CD14-positive monocyte (primary cell): Measurements from ENCODE around the gene ROBO2. TPM values are rescaled to one million over a fixed set of nuclear protein-coding genes. Genes with fewer than 3 reads are reported as not detected.

Experiments used
- DNase-seq, 3 donors: peaks; one replicate each; pipeline ENCODE4 v3.0.0-alpha.2; 2011 to 2022
- H2AFZ ChIP-seq: 2 replicates; pipeline ENCODE4 v1.6.0; 2012; ENCODE audit warnings: mild to moderate bottlenecking, low read depth, low read length, inconsistent platforms; ENCODE audit not compliant: insufficient read depth, poor library complexity, severe bottlenecking
- H3K27ac ChIP-seq, 2 donors: 1 replicate in 1 of 2; 2 replicates in 1 of 2; pipeline ENCODE4 v1.5.1; 2012 to 2013; ENCODE audit warnings: low read length in 2 of 2, control low read depth in 1 of 2, inconsistent platforms in 1 of 2, low read depth in 1 of 2, mild to moderate bottlenecking in 1 of 2
- H3K27me3 ChIP-seq, 2 donors: one replicate each; pipeline versions ENCODE4 v1.6.0 to v1.6.1; 2011 to 2013; ENCODE audit warnings: low read length in 2 of 2; ENCODE audit not compliant: control insufficient read depth in 2 of 2, insufficient read depth in 2 of 2
- H3K36me3 ChIP-seq, 2 donors: replicated peaks in 1 of 2; 1 replicate in 1 of 2; 2 replicates in 1 of 2; pipeline versions ENCODE4 v1.5.1 to v1.6.1; 2012 to 2013; ENCODE audit warnings: low read length in 2 of 2, control low read depth in 1 of 2, inconsistent platforms in 1 of 2, mild to moderate bottlenecking in 1 of 2; ENCODE audit not compliant: insufficient read depth in 2 of 2, control insufficient read depth in 1 of 2
- H3K4me1 ChIP-seq, 2 donors: 1 replicate in 1 of 2; 2 replicates in 1 of 2; pipeline versions ENCODE4 v1.5.1 to v1.6.1; 2012 to 2013; ENCODE audit warnings: low read length in 2 of 2, control low read depth in 1 of 2, inconsistent platforms in 1 of 2, mild to moderate bottlenecking in 1 of 2, moderate library complexity in 1 of 2; ENCODE audit not compliant: insufficient read depth in 2 of 2, control insufficient read depth in 1 of 2
- H3K4me2 ChIP-seq: replicated peaks from 2 replicates; pipeline ENCODE3; 2012; ENCODE audit warnings: low read length, moderate library complexity, mild to moderate bottlenecking; ENCODE audit not compliant: poor library complexity, severe bottlenecking; ENCODE audit errors: extremely low read depth
- H3K4me3 ChIP-seq, 3 experiments: fragments of 200-600 bp in 1 of 3; sonication (generic) in 1 of 3; replicated peaks in 1 of 3; 1 replicate in 2 of 3; 2 replicates in 1 of 3; pipeline ENCODE4 v1.5.1; 2011 to 2013; ENCODE audit warnings: low read length in 3 of 3, mild to moderate bottlenecking in 3 of 3, control low read depth in 2 of 3, low read depth in 2 of 3, inconsistent platforms in 1 of 3, moderate library complexity in 1 of 3
- H3K79me2 ChIP-seq: 2 replicates; pipeline ENCODE4 v1.6.0; 2012; ENCODE audit warnings: mild to moderate bottlenecking, control low read depth, inconsistent platforms, low read length, moderate library complexity; ENCODE audit not compliant: insufficient read depth
- H3K9ac ChIP-seq: 2 replicates; pipeline ENCODE4 v1.6.0; 2017; ENCODE audit warnings: low read length, mild to moderate bottlenecking; ENCODE audit not compliant: insufficient read depth, poor library complexity, severe bottlenecking
- H3K9me3 ChIP-seq, 2 donors: replicated peaks in 1 of 2; 1 replicate in 1 of 2; 2 replicates in 1 of 2; pipeline versions ENCODE4 v1.5.1 to v1.6.1; 2012 to 2013; ENCODE audit warnings: low read length in 2 of 2, control low read depth in 1 of 2; ENCODE audit not compliant: control insufficient read depth in 1 of 2, insufficient read depth in 1 of 2
- H4K20me1 ChIP-seq: 2 replicates; pipeline ENCODE4 v1.6.0; 2012; ENCODE audit warnings: mild to moderate bottlenecking, low read length, control low read depth, moderate library complexity; ENCODE audit not compliant: insufficient read depth
- H3K27ac Mint-ChIP-seq, 7 donors: one replicate each; pipeline ENCODE4 v1.8.0; 2020; ENCODE audit warnings: mild to moderate bottlenecking in 7 of 7, mixed read lengths in 7 of 7, moderate library complexity in 6 of 7, inconsistent platforms in 2 of 7
- H3K27me3 Mint-ChIP-seq, 3 donors: one replicate each; pipeline ENCODE4 v1.8.0; 2021 to 2022; ENCODE audit warnings: low read depth in 3 of 3, mild to moderate bottlenecking in 3 of 3, mixed read lengths in 3 of 3, moderate library complexity in 3 of 3, inconsistent platforms in 1 of 3
- H3K36me3 Mint-ChIP-seq, 2 donors: one replicate each; pipeline ENCODE4 v1.8.0; 2020; ENCODE audit warnings: mixed read lengths in 2 of 2, inconsistent platforms in 1 of 2, mild to moderate bottlenecking in 1 of 2
- H3K4me1 Mint-ChIP-seq: one replicate; pipeline ENCODE4 v1.8.0; 2020; ENCODE audit warnings: mild to moderate bottlenecking, mixed read lengths
- H3K4me3 Mint-ChIP-seq, 2 donors: one replicate each; pipeline ENCODE4 v1.8.0; 2020; ENCODE audit warnings: mild to moderate bottlenecking in 2 of 2, mixed read lengths in 2 of 2, moderate library complexity in 1 of 2
- H3K9me3 Mint-ChIP-seq, 7 donors: one replicate each; pipeline ENCODE4 v1.8.0; 2020 to 2022; ENCODE audit warnings: mixed read lengths in 7 of 7, mild to moderate bottlenecking in 6 of 7, moderate library complexity in 6 of 7, inconsistent platforms in 2 of 7
- CTCF ChIP-seq: fragments of 200-600 bp; IDR thresholded peaks from one replicate; pipeline ENCODE4 v1.8.0; 2022; ENCODE audit warnings: antibody characterized with exemption, mild to moderate bottlenecking
- WGBS: methylation state at CpG from one replicate; pipeline ENCODE4 v1.1.5; 2013; ENCODE audit warnings: missing lambda C conversion rate; ENCODE audit not compliant: insufficient coverage; 5-methylcytosine and 5-hydroxymethylcytosine counted together
- intact Hi-C, 2 donors: fragments of 100-400 bp; cut with micrococcal nuclease; formaldehyde crosslinking; loops; one replicate each; pipeline versions ENCODE4 v1.15.0 to v1.15.1; 2023
- polyA plus RNA-seq, 3 donors: library from polyadenylated mRNA; depleted of rRNA in 1 of 3; unstranded in 2 of 3; stranded (reverse) in 1 of 3; fragments of 300-500 nt in 2 of 3; fragments of >200 nt in 1 of 3; fragmentation: Illumina TruSeq in 2 of 3; gene quantifications; 1 replicate in 2 of 3; 2 replicates in 1 of 3; pipeline ENCODE4 v1.2.3, GENCODE V29; 2012 to 2021

Gene ROBO2
- polyA plus RNA-seq, 3 donors, result not detected

DNA sequence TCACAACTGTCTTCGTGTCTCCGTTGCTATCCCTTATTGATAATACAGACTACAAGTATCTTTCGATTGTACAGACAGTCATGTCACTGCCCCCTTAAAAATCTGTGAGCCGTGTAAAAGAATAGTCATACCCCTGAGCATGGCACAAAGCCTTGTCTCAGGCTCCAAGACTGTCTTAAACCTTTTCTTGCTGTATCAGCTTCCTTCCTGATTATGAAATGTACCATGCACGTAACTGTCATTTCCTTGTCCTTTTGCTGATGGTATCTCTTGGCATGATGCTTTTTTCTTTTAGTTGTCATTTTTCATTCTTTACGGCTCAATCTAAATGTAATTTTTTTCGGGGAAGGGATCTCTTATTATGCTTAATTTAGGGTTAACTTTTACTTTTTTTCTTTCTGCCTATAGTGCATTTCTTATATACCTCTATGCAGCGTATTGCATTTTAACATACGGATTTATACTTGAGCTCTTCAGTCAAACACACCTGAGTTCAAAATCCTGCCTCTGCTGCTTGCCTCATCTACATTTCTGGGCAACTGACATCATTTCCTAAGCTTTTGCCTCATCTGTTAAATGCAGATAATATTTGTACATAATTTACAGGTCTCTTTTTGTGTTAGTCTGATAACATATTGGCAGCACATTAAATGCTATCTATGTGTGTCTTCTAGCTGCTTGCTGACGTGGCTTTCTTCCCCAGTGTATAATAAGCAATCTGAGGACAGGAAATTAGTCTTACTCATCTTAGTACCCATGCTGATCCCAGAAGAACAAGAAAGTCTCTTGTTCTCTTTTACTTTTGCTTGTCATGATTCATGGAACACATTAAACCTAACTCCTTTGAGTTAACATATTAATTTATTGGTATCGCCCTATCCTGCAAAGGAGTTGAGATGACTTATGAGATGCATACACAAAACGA lies 57.3 kb downstream of the ROBO2 start:
- H3K27ac Mint-ChIP-seq, result no peak overlapping the region
- peaks cover 2 to 13% (median 4%) of the 10 kb centered on the region in 7 donors for H3K9me3 Mint-ChIP-seq
- no peaks in the 10 kb centered on the region for H3K36me3 ChIP-seq
- intact Hi-C loops, result no loop called here
- no peaks in the 10 kb centered on the region for H3K79me2 ChIP-seq
- H3K9me3 ChIP-seq, result peaks cover 0 to 3% of the 10 kb centered on the region in 2 donors
- no peaks in the 10 kb centered on the region for H3K4me1 Mint-ChIP-seq
- no peaks in the 10 kb centered on the region for H3K36me3 Mint-ChIP-seq
- H4K20me1 ChIP-seq, result no peaks in the 10 kb centered on the region
- H3K9ac ChIP-seq, result no peak overlapping the region
- no peak for DNase-seq
- 70% methylated on average over 4 of the region's 12 CpGs for WGBS
- H3K27me3 ChIP-seq, result no peaks in the 10 kb centered on the region
- H3K27me3 Mint-ChIP-seq, result no peaks in the 10 kb centered on the region
- H3K4me3 Mint-ChIP-seq, result no peak overlapping the region
- no peak overlapping the region for H2AFZ ChIP-seq
- H3K4me3 ChIP-seq, result no peak overlapping the region
- no peaks in the 10 kb centered on the region for H3K4me1 ChIP-seq
- TF ChIP-seq CTCF, result no peak
- H3K4me2 ChIP-seq, result no peak overlapping the region
- H3K27ac ChIP-seq, result no peak overlapping the region

- H3K27ac ChIP-seq, result no peak overlapping the region
- intact Hi-C loops, result no loop called here
- no peaks in the 10 kb centered on the region for H3K27me3 ChIP-seq
- no peak for DNase-seq
- Mint-ChIP-seq H3K9me3 (peaks cover 0 to 14% (median 2%) of the 10 kb centered on the region in 7 donors), H3K27ac (no peak overlapping the region), H3K4me3 (no peak overlapping the region), H3K4me1 (no peaks in the 10 kb centered on the region), H3K36me3 (no peaks in the 10 kb centered on the region), H3K27me3 (peaks cover 0 to 2% (median 0%) of the 10 kb centered on the region in 3 donors)
- no peaks in the 10 kb centered on the region for H3K9me3 ChIP-seq
- TF ChIP-seq CTCF, result no peak
- WGBS, result 90% methylated on average over 3 of the region's 6 CpGs
- H3K36me3 ChIP-seq, result no peaks in the 10 kb centered on the region
- no peak overlapping the region for H3K4me3 ChIP-seq
- no peak overlapping the region for H3K9ac ChIP-seq
- no peak overlapping the region for H3K4me2 ChIP-seq
- no peaks in the 10 kb centered on the region for H3K79me2 ChIP-seq
- no peaks in the 10 kb centered on the region for H3K4me1 ChIP-seq
- no peaks in the 10 kb centered on the region for H4K20me1 ChIP-seq
- H2AFZ ChIP-seq, result no peak overlapping the region
These were observed 63.3 kb downstream of the ROBO2 start for GRCh38 chr3:77102951-77103769.
